NCI-H2081 (cell line): ENCODE data around the gene SMAD6.
"Not testable (repeated sequence)": the region's sequence is repeated elsewhere in the genome, so short reads cannot be mapped to it uniquely, and the experiment has no call there.

Experiments used
- DNase-seq, 2 experiments: peaks; one replicate each; lab custom pipeline; 2025; lab: John Stamatoyannopoulos, UW

Gene SMAD6

DNA sequence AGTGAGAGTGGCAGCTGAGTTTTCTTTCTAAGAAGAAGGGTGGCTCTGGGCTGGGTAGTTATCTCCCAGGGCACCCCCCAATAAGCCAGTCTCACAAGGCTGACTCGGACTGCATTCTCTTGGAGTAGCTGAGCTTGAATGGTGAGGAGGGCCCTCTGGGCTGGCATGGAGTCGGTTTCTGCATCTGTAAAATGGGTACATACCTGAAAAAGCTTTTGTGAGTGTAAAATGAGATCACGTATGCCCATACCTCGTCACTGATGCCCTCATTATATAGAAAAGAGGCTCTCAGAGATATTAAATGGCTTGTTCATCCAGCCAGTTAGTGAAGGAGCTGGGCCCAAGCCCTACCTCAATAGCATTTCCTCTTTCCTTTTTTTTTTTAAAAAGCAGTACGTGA, 41.2 kb downstream of the SMAD6 start:
- no peak for DNase-seq

DNA sequence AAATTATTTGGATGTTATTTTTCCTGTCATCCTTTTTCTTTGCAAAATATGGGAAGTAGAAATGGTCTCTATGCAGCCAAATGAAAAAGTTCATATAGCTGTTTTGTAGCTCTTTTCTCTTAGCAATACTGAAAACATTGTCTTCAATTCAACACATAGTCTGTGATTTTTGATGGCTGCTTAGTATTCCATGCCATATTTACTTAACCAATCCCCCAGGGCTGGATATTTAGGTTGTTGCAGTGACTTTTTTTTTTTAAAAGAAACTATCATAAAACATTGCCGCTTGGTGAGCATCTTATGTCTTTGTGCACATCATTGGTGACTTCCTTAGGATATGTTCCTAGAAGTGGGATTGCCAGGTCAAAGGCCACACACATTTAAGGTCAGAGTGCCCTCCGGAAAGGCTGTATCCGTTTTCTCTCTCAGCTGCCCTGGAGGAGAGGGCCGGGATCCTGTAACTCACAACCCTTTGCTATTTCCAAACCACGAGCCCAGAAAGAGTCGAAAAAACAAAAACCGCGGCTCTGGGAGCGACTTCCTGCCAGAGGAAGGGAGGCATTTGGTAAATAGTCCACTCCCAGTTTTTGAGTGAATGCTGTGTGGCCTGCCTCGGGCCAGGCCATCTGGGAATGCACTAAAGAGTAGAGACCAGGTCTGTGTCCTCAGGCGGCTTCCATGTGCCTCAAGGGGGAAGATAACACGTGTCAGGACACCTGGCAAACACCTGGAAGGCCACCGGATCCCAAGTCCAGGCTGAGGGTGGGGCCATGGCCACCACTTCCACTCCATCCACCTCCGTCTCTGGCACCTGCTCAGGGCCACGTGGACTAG, 41.9 kb downstream of the SMAD6 start:
- no peak for DNase-seq

DNA sequence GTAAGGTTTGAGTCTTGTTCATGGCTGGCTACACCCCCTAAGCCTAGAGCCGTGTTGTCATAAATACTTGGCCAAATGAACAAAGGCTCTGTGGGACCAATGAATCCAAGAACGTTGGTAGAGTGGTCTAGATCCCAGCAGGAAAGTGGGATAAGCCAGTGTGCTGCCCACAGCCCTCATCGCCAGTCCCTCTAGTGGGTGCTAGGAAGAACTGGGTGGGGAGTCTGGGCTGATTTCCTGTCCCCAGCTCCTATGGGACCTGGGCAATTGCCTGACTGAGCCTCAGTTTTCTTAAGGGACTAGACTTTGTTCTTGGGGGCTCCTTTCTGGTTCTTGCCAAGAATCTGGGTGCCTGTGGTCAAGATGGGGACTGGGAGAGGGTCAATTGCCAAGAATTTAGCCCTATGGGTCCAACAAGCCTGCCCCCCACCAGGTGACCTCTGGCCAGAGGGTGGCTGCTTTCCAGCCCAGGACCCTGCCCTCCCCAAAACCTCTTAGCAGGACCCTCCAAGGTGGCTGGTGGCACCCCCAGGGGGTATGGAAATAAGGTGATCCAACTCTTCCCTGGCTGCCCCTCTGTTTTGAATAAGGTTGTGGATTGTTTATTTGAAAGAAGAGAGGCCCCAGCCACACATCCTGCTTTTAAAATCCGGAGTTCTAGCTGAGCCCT, 42.7 kb downstream of the SMAD6 start:
- no peak for DNase-seq

DNA sequence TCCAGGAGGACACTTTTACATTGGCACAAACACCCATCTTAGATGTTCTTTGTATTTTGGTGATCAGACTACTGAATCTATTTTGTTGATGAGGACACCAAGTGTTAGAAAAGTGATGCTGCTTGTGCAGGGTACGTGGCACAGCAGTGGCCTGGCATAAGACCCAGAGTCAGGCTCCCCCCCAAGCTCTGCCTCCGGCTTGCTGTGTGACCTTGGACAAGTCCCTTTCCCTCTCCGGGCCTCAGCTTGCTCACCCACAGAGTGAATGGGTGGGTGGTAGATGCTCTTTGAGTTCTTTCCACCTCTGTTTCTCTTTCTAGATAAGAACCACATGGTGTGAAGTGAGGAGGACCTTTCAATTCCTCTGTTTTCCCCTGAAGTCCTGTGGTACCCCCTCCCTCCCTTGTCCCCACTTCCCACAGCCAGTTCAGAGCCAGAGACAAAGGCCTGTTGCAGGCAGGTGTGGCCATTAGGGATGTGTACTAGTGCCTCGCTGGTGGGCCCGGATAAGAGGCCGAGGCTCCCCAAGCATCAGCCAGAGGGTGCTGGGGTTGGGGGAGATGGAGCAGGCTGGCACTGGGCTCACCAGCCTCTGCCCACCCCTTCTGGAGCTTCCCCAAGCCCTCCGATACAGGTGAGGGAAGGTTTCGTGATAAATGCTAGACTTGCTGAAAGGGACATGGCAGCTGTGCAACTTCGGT, 43.6 kb downstream of the SMAD6 start:
- DNase-seq, result no peak

DNA sequence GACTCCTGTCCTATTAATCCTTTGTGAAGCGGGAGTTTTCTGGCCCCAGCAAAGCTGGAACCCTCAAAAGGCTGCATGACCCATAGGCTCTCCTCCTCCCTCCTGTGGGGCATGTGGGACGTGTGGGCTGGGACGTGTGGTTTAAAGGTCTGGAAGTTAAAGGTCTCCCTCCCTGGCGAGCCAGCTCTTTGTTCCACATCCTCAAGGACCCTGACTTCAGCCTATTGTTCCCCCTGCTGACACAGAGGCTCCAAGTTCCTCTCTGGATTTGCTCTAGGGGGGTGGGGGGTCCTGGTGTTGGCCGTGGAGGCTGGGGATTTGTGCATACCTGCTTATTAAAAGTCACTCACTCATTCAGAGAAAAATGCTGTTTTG, 44.2 kb downstream of the SMAD6 start:
- no peak for DNase-seq

DNA sequence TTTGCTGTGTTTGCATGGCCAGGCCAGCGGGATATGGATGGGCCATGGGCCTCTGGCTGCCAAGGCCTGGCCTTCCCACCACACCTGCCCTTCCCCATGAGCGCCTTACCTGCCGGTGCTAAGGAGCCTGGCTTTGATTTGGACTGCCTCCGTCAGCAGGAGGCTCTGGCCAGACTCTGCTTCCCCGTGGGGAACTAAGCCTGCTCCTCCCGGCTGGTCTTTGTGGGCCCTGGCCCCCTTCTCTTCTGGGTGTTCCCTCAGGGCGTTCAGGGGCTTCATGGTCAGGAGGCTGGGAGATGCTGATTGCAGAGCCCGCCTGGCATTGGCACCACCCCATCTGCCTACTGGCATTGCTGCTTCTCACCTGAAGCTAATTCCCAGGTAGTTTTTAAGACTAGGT, 45.2 kb downstream of the SMAD6 start:
- DNase-seq, result no peak

DNA sequence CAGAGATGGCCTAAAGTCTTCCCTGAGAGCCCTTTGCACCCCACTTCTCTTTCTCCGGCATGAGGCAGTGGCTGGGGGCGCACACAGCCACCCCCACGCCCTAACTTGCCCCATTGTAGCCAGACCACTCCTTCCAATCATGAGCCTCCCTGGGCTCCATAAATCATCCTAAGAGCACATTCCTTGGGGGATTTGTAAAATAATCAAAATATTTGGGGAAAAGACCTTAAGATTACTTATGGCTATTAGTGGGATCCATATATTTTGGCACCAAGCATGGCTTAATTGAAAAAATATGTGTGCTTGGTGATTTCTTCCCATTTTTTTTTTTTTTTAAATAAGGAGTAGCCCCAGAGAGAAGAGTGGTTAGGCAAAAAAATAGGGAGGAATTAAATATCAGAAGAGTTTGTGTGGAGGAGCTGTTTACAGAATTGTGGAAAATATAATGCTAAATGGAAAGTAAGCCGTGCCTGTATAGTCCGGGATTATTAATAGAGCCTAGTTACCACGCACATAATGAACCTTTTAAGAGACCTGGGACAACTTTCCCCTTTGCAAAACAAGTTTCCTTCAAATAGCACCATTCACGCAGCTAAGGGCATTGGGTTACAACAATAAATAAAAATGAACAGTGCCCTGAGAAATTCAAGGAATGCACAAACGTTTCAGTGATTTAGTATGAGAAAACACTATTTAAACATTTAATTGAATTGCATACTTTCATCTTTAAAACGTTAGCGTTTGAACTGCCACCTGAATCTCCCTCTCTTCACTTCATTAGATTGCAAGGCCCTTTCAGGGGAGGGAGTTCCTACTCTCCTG, 46.1 kb downstream of the SMAD6 start:
- no peak for DNase-seq

DNA sequence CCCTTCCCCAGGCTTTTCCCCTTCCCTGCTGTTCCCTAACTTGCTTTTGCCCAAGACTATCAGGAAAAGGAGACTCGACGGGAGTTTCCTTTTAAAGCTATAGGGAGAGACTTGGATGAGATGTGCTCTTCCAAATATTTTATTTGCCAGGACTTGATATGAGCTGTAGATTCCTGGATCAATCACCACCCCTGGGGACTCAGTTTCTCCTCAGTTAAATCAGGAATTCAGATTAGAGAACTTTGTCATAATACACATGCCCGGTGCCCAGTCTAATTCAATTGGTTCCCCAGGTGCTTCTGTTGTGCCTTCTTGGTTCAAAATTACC, 46.6 kb downstream of the SMAD6 start:
- DNase-seq, result no peak

DNA sequence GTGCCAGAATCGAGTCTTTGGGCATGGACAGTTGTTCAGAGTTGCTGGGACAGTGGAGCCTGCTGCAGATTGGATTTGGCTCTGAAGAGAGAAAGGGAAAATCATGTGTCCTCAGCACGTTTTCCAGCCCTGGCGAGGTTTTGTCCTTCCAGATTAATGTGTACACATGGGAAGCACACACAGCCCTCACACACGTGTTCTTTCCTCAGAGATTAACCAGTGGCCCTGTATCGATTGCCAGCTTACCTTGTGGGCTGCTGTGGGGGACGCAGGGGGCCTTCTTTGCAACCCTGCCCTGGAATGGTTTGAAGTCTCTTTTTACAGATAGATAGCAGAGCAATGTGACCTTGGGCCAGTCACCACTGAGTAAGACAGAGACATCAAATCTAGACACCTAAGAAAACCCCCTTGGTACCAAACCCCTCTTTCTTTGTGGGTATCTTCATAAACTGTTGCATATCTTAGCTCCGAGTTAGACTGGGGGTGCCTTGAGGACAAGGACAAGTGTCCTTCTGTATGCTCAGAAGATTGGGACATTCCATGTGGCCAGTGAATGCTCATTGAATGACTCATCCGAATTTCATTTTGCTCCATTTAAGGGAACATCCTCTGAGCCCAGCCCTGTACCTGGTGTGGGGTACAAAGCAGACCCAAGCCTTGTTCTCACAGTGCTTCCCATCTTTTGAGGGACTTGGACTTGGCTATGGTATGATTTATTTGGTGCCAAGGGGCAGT, 48.0 kb downstream of the SMAD6 start:
- DNase-seq, result no peak

DNA sequence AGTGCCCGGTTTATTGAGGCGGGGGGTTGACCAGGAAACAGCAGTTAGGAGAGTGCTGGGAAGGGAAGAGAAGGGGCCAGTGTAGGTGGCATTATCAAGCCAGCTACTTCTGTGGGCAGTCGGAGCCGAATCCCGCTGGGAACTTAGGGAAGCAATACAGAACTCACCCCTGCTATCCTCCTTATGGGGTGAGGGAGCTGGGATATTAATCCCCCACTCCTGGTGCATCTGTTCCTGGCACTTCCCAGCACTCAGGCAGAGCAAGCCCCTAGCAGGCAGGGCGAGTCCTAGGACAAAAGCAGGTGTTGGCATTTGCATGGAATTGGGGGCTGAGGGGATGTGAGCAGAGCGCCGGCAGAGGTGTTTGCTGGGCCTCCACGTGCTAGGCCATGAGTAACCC, 48.6 kb downstream of the SMAD6 start:
- no peak for DNase-seq

DNA sequence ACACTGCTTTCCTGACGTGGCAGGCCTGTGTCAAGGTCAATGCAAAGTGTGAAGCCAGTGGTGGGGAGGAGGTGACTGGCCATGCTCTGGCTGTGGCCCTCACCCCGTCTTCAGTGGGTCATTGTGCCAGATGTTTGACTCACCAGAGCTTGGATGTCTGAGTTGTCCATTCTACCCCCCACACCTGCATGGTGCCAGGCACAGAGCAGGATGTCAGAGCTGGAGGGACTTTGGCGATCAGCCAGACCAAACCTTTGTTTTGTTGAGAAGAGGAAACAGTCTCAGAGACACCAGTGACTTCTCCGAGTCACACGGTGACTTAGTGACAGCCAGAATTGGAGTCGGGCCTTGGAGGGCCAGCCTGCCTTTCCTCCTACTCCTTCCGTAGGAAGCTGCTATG, 49.5 kb downstream of the SMAD6 start:
- peak in 1 of 2 experiments; percentile 46 for DNase-seq

DNA sequence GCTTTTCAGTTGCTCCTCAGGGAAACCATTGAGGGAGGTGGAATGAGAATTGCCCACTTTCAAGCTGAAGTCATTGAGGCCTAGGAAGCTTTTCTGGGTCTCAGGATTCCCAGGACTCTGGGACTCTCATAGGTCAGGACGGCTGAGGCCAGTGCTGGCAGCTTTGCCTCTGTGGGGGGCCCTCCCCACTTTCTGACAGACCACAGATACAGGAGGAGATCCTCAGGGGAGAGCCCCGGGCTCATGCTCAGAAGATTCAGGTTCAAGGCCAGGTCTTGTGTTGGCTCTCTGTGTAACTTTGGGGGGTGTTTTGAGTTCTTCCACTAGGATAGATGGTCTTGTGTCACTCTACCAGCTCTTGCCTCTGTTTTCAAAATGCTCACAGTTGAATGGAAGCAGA, 50.0 kb downstream of the SMAD6 start:
- no peak for DNase-seq

DNA sequence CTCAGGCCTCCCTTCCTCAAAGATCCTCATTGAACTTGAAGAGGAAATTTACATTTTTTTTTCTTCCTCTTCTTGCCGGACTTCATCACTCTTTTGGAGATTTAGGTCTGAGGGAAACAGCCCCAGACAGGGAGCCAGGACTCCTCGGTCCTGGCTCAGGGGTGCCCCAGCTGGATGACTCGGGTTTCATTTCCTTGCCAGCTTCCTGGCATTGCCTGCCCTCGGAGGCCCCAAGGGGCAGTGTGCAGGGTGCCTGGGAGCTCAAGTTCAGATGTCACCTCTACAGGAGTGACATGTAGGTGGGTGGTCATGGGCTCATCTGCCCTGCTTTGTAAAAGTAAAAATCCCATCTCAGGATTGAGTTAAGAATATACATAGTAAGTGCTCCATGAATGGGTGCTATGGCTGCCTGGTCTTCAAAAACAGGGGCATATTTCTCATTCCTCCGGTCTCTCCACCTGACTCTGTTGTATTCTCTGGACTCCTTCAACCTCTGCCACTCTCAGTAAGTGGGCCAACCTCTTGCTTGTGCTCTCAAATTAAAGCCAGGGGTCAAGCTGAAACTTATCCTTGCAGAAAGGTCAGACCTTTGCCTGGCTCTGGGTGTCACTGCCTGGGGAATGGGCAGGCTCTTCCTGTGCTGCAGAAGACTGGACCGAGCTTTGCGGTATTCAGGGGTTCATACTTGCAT, 51.8 kb downstream of the SMAD6 start:
- no peak for DNase-seq

DNA sequence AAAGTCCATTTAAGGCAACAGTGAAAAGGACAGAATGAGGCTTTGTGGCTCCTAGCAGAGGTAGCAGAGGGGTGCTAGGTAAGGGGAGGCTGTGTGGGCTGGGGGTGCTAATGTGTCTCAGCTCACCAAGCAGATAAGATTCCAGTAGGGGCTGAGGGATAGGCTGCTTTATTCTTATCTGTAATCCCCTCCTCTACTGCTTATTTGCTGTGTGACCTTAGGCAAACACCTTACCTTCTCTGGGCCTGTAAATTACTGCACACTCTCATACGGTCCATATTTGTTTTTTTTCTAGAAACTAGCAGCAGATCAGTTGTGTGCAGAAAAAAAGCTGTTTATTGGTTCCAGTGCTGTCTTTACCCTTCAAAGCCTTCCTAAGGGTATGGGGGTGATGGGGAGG, 52.8 kb downstream of the SMAD6 start:
- DNase-seq, result no peak

DNA sequence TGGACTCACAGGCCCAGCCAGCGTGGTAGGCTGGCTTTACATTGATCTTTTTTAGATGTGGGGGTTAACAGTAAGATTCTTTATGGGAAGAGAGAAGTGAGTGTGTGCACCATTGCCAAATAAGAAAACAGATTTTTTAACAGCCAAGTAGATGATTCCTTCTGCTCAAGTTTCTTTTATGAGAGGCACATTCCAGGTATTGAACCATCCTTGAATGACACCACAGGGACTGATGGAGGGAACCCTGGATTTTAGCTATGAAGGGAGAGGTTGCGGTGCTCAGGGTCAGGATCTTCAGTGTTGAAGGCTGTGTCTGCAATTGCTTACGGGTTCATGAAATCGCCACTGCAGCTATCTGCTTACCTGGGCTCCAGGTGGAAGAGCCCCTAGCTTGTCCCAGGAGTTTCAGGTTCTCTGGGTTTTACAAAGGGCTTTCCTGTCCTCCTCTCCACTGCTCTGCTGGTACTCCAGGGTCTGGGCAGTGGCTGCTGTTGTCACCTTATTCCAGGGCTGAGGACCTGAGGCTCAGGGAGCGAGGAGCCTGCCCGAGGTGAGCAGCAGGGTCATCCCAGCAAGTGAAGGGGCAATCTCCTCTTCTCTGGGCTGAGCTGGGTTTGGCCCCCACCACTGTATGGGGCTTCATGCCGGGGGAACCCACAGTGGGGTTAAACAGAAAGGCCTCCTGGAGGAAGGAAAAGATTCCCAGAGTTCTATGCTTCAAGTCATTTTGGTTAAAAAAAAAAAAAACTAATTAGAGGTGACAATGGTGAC, 53.4 kb downstream of the SMAD6 start:
- DNase-seq, result no peak

DNA sequence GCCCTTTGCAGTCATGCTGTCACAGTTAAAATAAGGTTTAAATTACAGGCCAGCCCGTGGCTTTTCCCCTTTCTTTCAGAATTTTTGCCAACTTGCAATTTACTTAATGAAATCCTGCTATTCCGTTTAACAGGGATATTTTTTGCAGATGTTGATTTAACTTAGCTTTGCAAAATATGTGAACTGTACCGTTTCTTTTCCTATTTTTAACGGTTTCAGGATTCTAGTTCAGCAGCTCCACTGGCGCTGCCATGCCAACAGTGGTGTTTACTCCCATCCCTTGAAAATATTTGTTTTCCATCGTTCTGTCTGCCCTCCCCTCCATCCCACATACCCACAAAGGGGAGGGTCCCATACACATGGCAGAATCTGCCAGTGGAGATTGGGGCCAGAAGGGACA, 54.3 kb downstream of the SMAD6 start:
- no peak for DNase-seq

DNA sequence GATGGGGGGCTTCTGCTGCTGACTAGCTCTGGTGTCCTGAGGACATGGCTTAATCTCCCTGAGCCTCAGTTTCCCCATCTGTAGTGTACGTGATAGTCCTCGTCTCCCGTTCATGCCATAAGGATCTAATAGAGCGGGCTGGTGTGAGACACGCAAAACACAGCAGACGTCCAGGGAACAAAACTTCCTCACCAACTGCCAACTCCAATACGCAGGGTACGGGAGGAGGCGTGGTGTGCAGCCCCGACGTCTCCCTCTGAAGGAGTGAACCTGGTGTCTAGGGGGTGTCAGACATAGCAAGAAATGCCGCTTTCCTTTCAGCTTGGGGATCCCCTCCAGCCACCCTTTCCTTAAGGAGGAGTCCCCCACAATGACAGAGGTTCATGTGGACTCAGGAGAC, 55.0 kb downstream of the SMAD6 start:
- DNase-seq, result no peak

DNA sequence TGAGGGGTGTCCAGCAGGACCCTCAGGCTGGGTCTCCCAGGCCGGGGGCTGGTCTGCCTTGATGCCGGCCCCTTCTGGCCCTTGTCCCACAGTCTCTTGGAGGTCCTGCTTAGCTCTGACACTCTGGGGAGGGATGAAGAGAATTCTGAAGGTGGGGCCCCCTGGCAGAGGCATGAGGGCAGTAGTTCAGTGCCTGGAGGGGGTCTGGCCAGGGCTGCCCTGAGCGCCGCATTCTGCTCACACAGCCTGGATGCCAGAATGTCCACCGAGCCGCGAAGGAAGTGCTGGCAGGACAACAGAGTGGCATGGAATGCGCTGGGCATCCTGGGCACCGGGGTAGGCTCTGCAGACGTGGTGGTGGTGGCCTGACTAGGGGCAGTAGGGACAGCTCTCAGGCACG, 55.5 kb downstream of the SMAD6 start:
- DNase-seq, result no peak

DNA sequence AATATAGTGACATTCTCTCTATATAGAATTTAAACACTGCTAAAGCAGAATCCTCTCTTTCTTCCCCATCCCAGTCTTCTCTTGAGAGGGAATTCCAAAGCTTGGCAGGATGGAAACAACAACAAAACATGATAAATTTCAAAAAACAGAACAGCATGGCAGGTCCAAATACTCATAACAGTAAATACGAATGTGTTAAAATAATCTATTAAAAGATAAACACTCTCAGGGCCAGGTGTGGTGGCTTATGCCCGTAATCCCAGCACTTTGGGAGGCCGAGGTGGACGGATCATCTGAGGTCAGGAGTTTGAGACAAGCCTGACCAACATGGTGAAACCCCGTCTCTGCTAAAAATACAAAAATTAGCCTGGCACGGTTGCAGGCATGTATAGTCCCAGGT, 56.2 kb downstream of the SMAD6 start:
- DNase-seq, result not testable (repeated sequence)

DNA sequence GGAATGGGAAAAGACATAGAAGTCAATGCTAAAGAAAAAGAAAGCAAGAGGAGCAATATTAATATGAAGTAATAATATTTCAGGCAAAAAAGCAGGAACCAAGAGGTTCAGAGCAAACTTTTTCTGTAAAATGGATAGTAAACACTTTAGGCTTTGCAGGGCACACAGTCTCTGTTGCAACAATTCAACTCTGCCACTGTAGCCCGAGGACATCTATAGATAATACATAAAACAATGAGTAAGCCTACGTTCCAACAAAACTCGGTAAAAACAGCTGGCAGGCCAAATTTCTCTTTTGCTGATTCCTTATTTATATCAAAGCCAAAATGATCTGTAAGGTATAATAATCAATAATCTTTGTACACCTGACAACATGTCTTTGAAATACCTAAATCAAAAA, 56.8 kb downstream of the SMAD6 start:
- DNase-seq, result no peak
